ENCODE results near the gene SLA2.
"Not testable (repeated sequence)": the region's sequence is repeated elsewhere in the genome, so short reads cannot be mapped to it uniquely, and the experiment has no call there.

SLA2 gene

GRCh38 chr20:36645998-36646397 is at the start of gene SLA2:
Gene SLA2 (minus strand): TSS chr20:36646196. CDS start chr20:36641335, 4,861 bp downstream.
- DNase-seq: no peak

GRCh38 chr20:36695467-36695866 is 49.5 kb upstream of the SLA2 start:
- not testable (repeated sequence) for DNase-seq

GRCh38 chr20:36688630-36689029 is 42.6 kb upstream of the SLA2 start:
- DNase-seq: no peak

- DNase-seq: no peak
Measured at GRCh38 chr20:36687850-36688249, 41.9 kb upstream of the SLA2 start.

- no peak for DNase-seq
Measured at GRCh38 chr20:36686944-36687343, 40.9 kb upstream of the SLA2 start.

- no peak for DNase-seq
Measured at GRCh38 chr20:36686504-36686903, 40.5 kb upstream of the SLA2 start.

- DNase-seq: no peak
Measured at GRCh38 chr20:36684747-36685146, 38.8 kb upstream of the SLA2 start.

GRCh38 chr20:36682311-36682710 is 36.3 kb upstream of the SLA2 start:
- no peak for DNase-seq

GRCh38 chr20:36677422-36677771 is 31.4 kb upstream of the SLA2 start:
- peak; percentile 87 to 91 for DNase-seq

- DNase-seq: peak; percentile 53 to 58
Measured at GRCh38 chr20:36676701-36677421, 30.9 kb upstream of the SLA2 start.

GRCh38 chr20:36675545-36675944 is 29.5 kb upstream of the SLA2 start:
- DNase-seq: not testable (repeated sequence)

- no peak for DNase-seq
Measured at GRCh38 chr20:36672991-36673390, 27.0 kb upstream of the SLA2 start.

- no peak for DNase-seq
Measured at GRCh38 chr20:36670665-36671357, 24.8 kb upstream of the SLA2 start.

GRCh38 chr20:36666181-36666740 is 20.3 kb upstream of the SLA2 start:
- DNase-seq: no peak

- DNase-seq: no peak
Measured at GRCh38 chr20:36663031-36663430, 17.0 kb upstream of the SLA2 start.

- no peak for DNase-seq
Measured at GRCh38 chr20:36658300-36658699, 12.3 kb upstream of the SLA2 start.

GRCh38 chr20:36656733-36657132 is 10.7 kb upstream of the SLA2 start:
- no peak for DNase-seq

- no peak for DNase-seq
Measured at GRCh38 chr20:36655004-36655403, 9.0 kb upstream of the SLA2 start.

- DNase-seq: no peak
Measured at GRCh38 chr20:36654506-36654905, 8.5 kb upstream of the SLA2 start.

GRCh38 chr20:36653456-36653855 is 7.5 kb upstream of the SLA2 start:
- DNase-seq: no peak

- DNase-seq: no peak
Measured at GRCh38 chr20:36647196-36648121, 1.5 kb upstream of the SLA2 start.

GRCh38 chr20:36646678-36647077 is 682 bp upstream of the SLA2 start:
- DNase-seq: no peak

- no peak for DNase-seq
Measured at GRCh38 chr20:36645353-36645752, 643 bp downstream of the SLA2 start.
